HG02870 (cell line): ENCODE results near the gene TTLL7.
A peak's percentile ranks its signal among the peaks of the same experiment; 100 is the strongest.
"Not testable (repeated sequence)": the region's sequence is repeated elsewhere in the genome, so short reads cannot be mapped to it uniquely, and the experiment has no call there.

Experiments
- ATAC-seq: cut with Tn5 transposase; IDR thresholded peaks from one replicate; pipeline ENCODE4 v1.9.1; 2021; ENCODE audit warnings: mild to moderate bottlenecking, moderate library complexity; ENCODE audit not compliant: unreplicated experiment

Gene TTLL7

DNA sequence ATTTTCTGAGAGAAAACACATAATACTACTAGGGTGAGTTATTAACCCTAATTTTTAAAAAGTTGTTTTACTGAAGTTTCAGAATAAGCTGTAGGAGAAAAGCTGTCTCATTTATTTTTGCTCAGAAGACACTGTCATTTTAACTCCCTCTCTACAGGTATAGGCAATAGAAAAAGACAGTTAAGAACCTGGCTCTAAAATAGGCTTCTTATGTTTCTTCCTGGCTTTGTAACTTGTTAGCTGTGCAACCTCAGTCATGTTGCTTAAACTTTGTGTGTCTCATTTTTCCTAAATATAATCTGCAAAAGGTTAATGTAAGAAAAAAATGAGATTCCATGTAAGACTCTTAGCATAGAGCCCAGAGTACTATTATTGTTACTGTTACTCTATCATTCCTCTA, 64.4 kb downstream of the TTLL7 start:
- ATAC-seq: no peak

DNA sequence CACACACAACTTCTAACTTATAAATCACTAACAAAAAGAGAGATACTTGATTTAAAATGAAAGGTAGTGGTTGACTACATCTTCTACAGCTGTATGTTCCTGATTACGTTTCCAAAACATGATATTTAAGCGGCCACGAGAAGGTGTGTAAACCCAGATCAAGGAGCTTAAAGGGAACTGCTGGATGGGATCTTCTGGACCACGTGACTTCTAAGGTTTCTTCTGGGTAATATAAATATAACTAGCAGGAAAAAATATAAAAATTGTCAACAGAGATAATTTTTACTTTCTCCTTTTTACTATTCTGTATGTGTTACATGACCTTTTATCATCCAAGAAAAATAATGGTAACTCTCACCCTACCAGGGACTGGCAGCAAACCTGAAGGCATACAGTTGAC, 66.2 kb downstream of the TTLL7 start:
- no peak for ATAC-seq

DNA sequence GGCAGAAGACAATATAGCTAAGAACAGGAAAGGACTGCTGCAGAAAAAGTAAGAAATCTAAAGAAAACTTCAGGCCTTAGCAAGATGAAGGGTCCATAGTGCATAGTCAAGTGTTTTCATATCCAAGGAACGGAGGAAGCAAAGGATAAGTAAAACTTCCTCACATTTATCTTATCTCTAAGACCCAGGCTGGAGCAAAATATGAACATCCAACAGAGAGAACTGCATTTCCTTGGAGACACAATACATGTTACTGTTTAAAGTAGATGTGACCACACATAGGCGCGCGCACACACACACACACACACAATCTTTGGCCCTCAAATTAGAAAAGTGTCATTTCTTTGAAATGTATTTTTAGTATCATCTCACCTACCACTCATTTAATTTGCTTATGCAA, 66.7 kb downstream of the TTLL7 start:
- no peak for ATAC-seq

DNA sequence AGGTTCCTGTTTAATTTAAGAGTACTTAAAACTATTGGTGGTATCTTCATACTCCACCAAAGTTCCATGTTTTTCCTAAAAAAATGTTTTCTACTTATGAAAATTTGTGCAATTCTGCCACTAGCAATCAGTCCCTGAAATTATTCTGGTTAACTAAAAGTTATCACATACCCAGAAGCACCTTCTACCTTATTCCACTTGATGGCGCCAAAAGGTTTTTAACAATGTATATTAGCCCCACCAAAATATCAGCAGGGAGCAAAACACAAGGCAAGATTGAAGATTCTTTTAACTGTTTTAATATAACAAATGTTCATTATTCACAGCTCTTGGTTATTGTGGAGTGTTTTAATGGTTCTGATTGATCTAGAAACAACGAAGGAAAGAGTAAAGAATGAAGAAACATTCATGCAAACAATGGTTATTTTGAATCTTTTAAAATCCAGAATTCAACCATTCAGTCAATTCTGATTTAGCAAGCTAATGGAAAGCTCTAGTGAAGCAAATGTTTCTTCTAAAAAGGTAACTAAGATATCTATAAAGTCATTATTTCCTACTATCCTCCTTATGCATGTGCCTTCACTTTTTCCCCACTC, 67.2 kb downstream of the TTLL7 start:
- peak; percentile 80 for ATAC-seq

DNA sequence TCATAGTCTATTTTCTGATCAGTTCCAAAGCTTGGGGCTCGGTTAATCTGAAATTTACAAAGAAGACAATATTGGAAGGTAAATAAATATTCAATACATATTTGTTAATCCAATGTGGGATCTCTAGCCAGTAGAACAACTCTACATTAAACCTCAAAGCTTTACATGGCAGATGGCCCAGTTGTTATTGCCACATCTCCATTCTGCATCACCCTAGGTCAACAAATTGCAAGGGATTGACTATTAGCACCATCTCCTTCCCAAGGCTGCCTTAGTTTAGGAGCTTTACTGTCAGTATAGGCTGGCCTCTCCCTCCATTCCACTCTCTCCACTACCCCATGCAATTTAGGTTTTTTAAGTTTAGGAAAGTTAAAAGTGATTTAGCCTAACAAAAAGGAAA, 69.7 kb downstream of the TTLL7 start:
- ATAC-seq: no peak

DNA sequence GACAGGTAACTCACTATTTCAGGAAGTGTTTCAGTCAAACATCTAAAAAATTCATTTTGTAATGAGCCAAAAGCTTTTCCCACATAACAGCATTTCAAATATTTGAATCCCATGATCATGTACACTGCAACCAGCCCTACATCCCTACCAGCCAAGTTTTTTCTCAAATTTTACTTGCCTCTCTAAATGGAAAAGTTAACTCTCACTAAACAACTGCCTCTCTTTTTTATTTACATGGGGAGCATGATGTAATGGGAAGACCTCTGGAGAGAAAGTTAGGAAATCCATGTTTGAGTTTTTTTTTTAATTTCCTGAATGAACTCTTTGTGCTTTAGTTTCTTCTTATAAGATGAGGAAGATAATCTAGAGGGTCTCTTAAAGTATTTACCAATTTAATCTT, 70.5 kb downstream of the TTLL7 start:
- no peak for ATAC-seq

DNA sequence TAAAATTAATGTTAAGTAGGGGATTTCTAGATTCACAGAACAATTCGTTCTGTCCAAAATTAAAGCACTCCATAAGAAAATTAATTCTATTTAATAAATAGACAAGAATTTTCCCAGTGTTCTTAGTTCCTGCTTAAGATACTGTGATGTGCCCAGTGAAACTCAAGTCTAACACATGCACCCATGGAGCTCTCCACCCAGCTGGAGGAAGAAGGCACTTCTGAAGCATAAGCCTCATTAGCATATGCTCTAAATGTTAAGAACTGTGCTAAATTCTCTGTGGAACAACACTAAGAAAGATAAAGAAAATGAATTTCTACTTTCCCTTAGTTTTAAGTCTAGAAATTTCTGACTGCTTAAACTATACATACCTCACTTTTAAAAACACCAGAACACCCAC, 71.2 kb downstream of the TTLL7 start:
- no peak for ATAC-seq

DNA sequence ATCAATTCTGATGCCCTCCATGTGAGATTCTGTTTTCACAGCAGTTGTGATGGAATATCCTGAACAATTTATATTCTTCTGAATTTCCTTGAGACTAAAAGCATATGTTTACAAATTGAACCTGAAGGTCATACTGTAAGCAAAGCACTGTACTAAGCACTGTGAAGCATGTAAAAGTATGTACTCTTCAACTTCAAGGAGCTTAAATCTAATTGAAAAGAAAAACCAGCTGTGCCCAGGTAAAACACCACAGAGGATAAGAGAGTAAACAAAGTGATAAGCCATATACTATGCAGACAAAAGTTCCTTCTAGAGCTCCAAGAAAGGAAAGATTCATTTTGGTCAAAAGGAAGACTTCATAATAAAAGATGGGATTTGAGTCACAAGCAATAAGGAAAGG, 71.9 kb downstream of the TTLL7 start:
- no peak for ATAC-seq

DNA sequence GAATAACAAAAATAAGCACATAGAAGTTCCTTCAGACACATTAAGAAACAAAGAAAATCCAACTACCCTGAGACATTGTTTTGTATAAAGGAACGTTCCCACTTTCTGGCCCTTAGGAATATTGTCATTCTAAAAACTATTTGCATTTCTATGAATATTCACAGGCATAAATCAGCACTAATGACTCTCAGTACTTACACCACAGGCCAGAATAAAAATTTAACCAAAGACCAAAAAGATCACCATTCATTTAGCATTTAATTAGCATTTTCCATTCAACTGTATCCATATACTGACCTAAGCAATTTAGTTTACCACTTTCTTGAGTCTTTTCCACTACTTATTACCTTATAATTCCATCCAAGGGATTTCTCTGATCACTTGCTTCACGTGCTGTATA, 75.4 kb downstream of the TTLL7 start:
- no peak for ATAC-seq

DNA sequence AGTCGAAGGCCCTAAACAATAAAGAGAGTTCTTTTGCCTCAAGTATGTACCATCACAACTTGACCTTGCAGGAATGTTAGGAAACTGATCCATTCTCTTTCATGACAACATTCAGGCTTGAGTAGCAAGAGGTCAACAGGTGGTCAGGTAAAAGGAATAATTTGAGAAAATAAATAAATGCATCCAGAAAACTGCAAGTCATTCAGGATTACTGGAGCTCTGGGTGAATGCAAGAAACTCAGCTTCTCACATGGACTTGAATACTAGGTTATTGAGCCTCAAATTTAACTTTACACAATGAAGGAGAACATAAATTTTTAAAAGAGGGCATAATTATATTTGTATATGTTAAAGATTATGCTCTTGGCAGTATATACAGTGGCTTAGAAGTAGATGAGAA, 76.5 kb downstream of the TTLL7 start:
- no peak for ATAC-seq

DNA sequence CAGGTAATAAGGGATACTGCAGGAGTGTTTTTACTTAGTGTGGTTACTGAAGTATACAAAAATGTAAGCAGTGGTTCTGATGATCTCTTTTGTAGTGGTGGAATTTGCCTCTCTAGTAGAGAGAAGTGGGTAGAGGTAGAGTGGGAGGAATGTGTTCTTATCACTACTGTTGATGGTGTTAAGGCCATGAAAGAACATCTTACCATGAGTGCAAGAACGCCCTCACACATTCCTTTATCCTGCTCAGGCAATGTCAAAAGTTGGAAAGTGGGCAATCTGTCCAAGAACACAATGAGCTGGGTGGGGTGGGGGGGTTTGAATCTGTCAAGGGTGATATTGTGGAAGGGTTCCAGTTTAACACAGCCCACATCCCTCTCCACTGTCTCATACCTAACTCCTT, 78.6 kb downstream of the TTLL7 start:
- no peak for ATAC-seq

DNA sequence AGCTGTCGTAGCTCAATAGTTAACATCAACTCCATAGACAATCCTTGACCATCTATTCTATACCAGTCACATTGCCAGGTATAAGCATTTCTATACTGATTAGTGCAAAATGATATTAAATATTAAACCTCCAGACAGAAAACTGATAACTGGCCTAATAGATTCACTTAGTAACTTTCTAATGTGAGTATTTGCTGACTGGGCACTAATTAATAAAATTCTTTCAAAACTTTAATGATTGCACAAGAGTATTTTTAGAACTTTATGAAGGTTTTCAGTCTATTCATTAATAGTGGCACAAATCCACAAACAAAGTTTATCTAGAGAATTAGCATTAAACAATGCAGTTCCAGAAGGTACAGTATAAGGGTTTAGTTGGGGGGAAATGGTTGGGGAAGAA, 79.1 kb downstream of the TTLL7 start:
- ATAC-seq: no peak

DNA sequence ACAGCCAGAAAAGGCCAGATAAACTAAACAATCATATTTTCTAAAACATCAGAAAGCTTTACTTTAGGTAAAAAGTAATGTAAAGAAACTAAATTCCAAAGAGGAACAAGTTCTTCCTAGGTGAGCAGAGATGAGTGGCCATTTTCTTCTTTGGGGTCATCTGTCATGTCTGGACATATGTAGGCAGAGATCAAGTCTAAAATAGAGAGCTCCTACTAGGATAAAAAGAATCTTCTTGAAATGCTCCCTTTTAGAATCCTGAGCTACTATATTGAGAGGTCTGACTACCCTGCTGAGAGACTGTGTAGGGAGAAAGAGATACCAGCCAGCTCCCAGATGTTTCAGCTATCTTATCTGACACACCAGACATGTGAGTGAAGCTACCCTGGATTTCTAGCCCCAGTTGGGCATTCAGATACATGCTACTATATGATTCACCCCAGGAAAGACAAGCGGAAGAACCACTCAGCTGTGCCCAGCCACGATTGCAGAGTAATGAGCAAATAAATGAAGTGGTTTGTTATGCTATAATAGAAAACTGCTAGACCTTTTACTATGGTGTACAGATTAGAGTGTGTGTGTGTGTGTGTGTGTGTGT, 80.1 kb downstream of the TTLL7 start:
- no peak for ATAC-seq

DNA sequence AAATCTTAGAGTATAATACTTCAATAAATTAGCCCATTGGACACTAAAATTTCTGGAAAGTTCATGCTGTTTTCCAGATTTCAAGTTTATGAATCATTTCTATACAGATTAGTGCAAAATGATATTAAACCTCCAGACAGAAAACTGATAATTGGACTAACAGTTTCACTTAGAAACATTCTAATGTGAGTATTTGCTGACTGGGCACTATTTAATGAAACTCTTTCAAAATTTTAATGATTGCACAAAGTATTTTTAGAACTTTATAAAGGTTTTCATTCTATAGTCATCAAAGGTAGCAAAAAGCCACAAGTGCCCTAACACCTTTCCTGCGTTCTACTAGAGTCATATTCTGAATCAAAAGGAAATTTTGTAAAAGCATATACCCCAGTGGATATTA, 81.0 kb downstream of the TTLL7 start:
- ATAC-seq: no peak

DNA sequence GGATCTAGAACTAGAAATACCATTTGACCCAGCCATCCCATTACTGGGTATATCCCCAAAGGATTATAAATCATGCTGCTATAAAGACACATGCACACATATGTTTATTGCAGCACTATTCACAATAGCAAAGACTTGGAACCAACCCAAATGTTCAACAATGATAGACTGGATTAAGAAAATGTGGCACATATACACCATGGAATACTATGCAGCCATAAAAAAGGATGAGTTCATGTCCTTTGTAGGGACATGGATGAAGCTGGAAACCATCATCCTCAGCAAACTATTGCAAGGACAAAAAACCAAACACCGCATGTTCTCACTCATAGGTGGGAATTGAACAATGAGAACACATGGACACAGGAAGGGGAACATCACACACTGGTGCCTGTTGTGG, 82.8 kb downstream of the TTLL7 start:
- not testable (repeated sequence) for ATAC-seq

DNA sequence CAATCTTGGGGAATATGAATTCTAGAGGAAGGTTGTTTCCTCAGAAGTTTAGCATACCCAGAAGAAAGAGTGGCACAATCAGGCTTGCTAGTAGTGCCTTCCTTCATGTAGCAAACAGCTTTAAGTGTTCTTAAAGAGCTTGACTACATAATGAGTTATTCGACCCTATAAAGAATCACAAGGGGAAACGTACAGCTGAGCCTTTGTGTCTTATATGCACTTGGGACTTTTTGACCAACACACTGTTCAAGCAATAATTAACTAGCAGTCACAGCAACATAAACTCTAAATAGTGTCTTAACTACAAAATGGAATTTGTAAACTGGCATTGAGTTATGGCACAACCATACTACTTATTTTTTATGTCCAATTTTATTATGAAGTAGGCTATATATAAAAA, 86.1 kb downstream of the TTLL7 start:
- no peak for ATAC-seq

DNA sequence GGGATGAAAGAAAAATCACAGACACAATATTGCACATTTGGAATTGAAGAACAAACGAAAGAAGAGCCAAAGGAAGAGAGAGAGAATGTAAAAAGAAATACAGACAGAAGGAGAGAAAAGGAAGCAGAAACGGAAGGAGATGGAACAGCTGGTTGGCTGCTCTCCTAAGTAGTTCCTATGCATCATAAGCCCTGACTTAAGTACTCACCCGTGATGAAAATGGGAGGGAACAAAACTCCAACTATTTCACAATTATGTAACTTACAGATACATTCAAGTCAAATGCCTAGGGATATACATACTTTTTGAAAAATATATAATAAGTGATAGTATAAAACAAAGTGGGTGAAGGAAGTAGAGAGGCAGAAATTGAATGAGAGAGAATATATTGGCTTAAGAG, 88.5 kb downstream of the TTLL7 start:
- no peak for ATAC-seq

DNA sequence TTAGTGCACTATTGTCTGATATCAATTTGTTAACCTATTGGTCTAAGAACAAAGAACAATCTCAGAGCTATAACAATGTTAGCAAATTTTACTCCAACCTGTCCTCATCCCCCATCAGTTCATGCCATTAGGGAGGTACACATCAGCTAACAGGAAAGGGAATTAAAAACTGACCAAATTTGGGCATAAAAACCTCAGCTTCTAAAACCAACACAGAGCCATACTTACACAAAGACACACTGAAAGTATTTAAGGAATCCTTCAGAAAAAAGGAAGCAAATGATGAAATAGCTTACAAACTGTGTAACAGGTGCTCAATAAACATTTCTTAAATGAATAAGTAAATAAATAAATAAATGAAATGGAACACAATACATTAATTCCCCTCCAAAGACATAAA, 89.2 kb downstream of the TTLL7 start:
- ATAC-seq: no peak

DNA sequence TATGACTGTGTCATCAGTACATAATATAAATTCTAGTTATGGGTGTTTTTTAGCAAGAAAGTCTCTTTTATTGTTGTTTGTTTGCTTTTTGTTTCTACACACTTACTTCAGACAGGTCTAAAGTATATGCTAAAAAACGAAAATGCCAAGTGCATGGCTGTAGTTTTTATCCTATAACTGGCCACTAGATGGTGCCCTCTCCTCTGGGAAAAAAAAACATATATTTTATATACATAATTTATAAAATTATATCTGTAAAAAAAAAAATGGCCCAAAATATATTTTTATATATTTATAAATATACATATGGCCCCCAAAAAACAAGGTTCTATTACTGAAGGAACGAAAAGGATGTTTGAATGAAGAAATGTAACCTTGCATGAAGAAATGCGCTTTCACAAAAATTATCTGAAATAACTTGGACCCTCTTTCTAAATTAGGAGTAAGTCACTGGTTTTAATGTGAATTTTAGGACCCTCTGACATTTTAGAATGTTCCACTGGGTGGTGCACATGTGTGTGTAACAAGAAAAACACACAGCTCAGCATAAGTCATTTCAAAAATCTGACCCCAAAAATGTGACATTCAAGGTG, 93.5 kb downstream of the TTLL7 start:
- ATAC-seq: no peak

DNA sequence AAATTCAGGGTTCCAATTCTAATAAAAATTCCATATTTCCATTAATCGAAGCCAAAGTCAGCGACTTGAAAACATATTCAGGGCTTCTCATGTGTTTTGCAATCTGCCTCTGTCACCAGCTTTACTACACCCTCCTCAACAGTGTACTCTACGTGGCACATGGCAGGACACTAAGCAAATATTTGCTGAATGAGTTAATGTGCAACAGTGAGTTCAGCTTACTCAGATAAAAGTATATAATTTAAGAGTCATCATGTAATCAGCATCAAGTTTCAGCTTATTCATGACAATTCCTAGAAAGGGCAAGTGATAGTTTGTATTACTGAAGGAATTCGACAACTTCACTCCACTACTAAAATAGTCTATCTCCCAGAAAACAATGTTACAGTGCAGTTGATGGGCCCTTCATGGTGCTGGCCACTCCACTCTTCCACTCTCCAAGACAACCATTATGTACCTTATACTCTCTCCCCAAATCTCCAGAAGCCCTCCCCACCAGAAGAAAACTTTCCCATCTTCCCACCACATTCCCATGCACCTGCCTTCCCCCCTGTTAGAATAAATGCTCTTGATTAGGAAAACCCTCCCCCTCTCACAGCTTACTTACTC, 97.3 kb downstream of the TTLL7 start:
- no peak for ATAC-seq

DNA sequence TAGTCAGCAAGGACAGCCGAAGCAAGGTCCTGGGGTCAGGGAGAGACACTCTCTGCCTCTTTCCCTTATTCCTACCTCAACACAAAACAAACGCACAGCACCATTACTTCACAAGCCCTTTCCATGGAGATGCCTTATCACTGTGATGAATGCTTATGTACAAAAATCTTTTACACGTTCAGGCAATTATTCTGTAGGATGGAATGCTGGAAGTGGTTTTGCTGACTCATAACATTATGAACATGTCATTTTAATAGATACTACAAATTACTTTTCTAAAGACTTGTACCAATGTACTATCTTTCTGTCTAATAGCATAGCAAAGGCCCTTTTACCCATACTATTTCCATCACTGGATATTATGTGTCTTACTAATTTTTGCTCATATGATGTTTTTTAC, 98.4 kb downstream of the TTLL7 start:
- ATAC-seq: no peak

DNA sequence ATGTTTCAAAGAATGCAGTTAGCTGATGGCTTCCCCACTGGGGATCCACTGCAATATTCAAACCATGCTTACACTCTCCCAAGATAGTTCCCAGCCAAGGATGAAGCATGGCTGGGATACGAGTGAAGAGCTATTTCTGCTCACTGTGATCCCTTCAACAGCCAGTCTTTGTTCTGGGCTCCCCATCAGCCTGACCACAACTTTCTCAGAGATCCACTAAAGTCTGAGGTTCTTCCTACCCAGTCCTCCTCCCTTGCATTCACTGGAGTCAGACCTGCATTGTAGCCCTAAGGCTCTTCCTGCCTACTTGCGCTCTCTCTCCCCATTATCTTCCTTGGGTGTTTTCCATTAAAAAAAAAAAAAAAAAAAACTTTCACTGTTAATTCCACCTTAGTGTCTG, 101.4 kb downstream of the TTLL7 start:
- ATAC-seq: no peak

DNA sequence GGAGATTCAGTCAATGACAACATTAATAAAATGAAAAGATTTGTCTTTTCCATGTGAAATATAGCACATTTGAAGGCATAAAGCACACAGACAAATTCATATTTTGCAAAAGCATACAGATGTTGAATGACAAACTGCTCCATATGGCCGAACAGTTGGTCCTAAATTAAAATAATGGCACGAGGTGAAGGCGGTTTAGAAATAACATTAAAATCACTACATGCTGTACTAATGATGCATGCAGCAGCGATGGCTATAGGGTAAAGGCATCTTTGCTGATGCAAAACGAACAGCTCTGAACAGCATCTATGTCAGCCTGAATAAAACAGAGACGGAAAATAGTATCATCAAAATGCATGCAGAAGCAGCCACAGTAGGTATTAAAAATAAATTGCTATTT, 102.6 kb downstream of the TTLL7 start:
- ATAC-seq: no peak
